ENCODE measurements around the gene RIMS4. TPM values are rescaled to one million over a fixed set of nuclear protein-coding genes. Genes with fewer than 3 reads are reported as not detected.

The RIMS4 gene
- total and polyA plus RNA-seq, 2 of the 8 experiments (the other 6 are each of a cell fraction or from before 2014, with no cell fraction given): 13.3 to 44.2 TPM

- no peak for TF ChIP-seq MAX (IDR thresholded peaks at IDR 0.05)
- TF ChIP-seq SP1 (IDR thresholded peaks at IDR 0.05; ENCODE audit: low read depth, low read length): peak; percentile 74; the same call in 1 of the 2 replicates
- peak in 1 of 3 experiments; percentile 25; a peak in 1 of 4 replicates for TF ChIP-seq CTCF (IDR thresholded peaks at IDR 0.05; ENCODE audit: control extremely low read depth in 1 of 3, insufficient read depth in 1 of 3, low read depth in 1 of 3, low read length in 3 of 3)
- peak; percentile 21; the same call in 1 of the 2 replicates for TF ChIP-seq TAF1 (IDR thresholded peaks at IDR 0.05; ENCODE audit: low read depth, low read length)
- TF ChIP-seq RFX5 (IDR thresholded peaks at IDR 0.05; ENCODE audit: borderline replicate concordance, low read depth, low read length): no peak
- no peak for TF ChIP-seq RBBP5 (IDR thresholded peaks at IDR 0.05; ENCODE audit: borderline replicate concordance, low read depth, low read length)
- no peak for TF ChIP-seq EP300 (IDR thresholded peaks at IDR 0.05; ENCODE audit: borderline replicate concordance in 1 of 2, low read depth in 2 of 2, low read length in 2 of 2)
- TF ChIP-seq NRF1 (IDR thresholded peaks at IDR 0.05; ENCODE audit: low read depth, low read length): no peak
- peak in 1 of 2 experiments; percentile 11; a peak in 1 of 4 replicates for TF ChIP-seq RAD21 (IDR thresholded peaks at IDR 0.05 in 1 of 2, conservative IDR thresholded peaks at IDR 0.05 in 1 of 2; ENCODE audit: low read depth in 2 of 2, low read length in 2 of 2)
- no peak for TF ChIP-seq SP2 (IDR thresholded peaks at IDR 0.05; ENCODE audit: low read length)
- TF ChIP-seq TCF12 (IDR thresholded peaks at IDR 0.05; ENCODE audit: low read depth, low read length): no peak
- no peak for TF ChIP-seq NANOG (IDR thresholded peaks at IDR 0.05; ENCODE audit: insufficient read depth, low read depth, low read length, poor library complexity, severe bottlenecking)
- no peak for TF ChIP-seq CHD2 (IDR thresholded peaks at IDR 0.05; ENCODE audit: low read length)
- no peak for TF ChIP-seq ASH2L (IDR thresholded peaks at IDR 0.05; ENCODE audit: low read length)
- TF ChIP-seq HDAC6 (IDR thresholded peaks at IDR 0.05; ENCODE audit: low read depth, low read length): no peak
- TF ChIP-seq BRCA1 (IDR thresholded peaks at IDR 0.05; ENCODE audit: low read depth, low read length): no peak
- TF ChIP-seq JUN (IDR thresholded peaks at IDR 0.05; ENCODE audit: low read depth, low read length): no peak
- no peak for TF ChIP-seq BCL11A (IDR thresholded peaks at IDR 0.05; ENCODE audit: low read depth in 2 of 2, low read length in 2 of 2)
- TF ChIP-seq SIRT6 (IDR thresholded peaks at IDR 0.05; ENCODE audit: low read length): no peak
- no peak for TF ChIP-seq CBX5 (IDR thresholded peaks at IDR 0.05; ENCODE audit: low read depth, low read length)
These were observed 74.0 kb downstream of the RIMS4 start (continued) for GRCh38 chr20:44736170-44737021.

All from H1 (cell line).